A549 (cell line): ENCODE data around the gene SNCAIP. TPM values are rescaled to one million over a fixed set of nuclear protein-coding genes. Genes with fewer than 3 reads are reported as not detected.

Source experiments
- ATAC-seq, 2 experiments: fragments of 200-7000 bp in 1 of 2; fragments of >200 bp in 1 of 2; cut with Nextera tagmentation in 1 of 2; cut with Tn5 transposase in 1 of 2; 3 replicates each; pipeline versions ENCODE4 v1.8.0 to v1.9.1; 2018 to 2020; ENCODE audit warnings: mild to moderate bottlenecking in 1 of 2, moderate library complexity in 1 of 2
- CTCF ChIA-PET: fragments of 300-600 bp; sonication (Branson Sonifier 250); formaldehyde crosslinking; extraction: SDS; loops from one replicate; lab custom pipeline; 2021; ENCODE audit warnings: antibody characterized with exemption, inconsistent platforms; lab: Yijun Ruan, JAX
- POLR2A ChIA-PET: fragments of 350-600 bp; formaldehyde crosslinking; extraction: SDS; loops from one replicate; lab custom pipeline; 2021; ENCODE audit warnings: antibody characterized with exemption, inconsistent platforms; lab: Yijun Ruan, JAX
- DNase-seq, 2 experiments: peaks; one replicate each; pipeline versions ENCODE4 v3.0.0 to v3.0.0-alpha.2; 2011 to 2016; ENCODE audit warnings: low read depth in 1 of 2, low spot score in 1 of 2
- FAIRE-seq: peaks from 2 replicates; lab custom pipeline; 2011; peaks lifted over from hg19 to GRCh38; lab: Jason Lieb, UNC
- H3K27ac ChIP-seq, 2 experiments: fragments of >200 bp; sonication (Bioruptor Twin); formaldehyde crosslinking; 3 replicates each; pipeline ENCODE4 v1.5.1; 2016 to 2017
- H3K4me1 ChIP-seq: fragments of >200 bp; sonication (Bioruptor Twin); formaldehyde crosslinking; 3 replicates; pipeline ENCODE4 v1.6.1; 2016
- H3K4me2 ChIP-seq: fragments of >200 bp; sonication (Bioruptor Twin); formaldehyde crosslinking; 3 replicates; pipeline ENCODE4 v1.6.1; 2016
- H3K4me3 ChIP-seq: fragments of >200 bp; sonication (Bioruptor Twin); formaldehyde crosslinking; 3 replicates; pipeline ENCODE4 v1.5.1; 2016
- H3K9me3 ChIP-seq: fragments of >200 bp; sonication (Bioruptor Twin); formaldehyde crosslinking; 3 replicates; pipeline ENCODE4 v1.6.1; 2016
- CBX2 ChIP-seq: fragments of 200-600 bp; sonication (generic); IDR thresholded peaks from 2 replicates; pipeline ENCODE4 v1.6.1; 2016; ENCODE audit warnings: low read depth, mild to moderate bottlenecking, borderline replicate concordance
- CBX8 ChIP-seq: fragments of 200-600 bp; sonication (generic); IDR thresholded peaks from 2 replicates; pipeline ENCODE4 v1.6.1; 2016
- CHD2 ChIP-seq: fragments of 150-350 bp; IDR thresholded peaks from 2 replicates; pipeline ENCODE4 v1.6.1; 2014; ENCODE audit warnings: low read length; ENCODE audit not compliant: partially characterized antibody
- EHF ChIP-seq: fragments of 250-450 bp; sonication (Bioruptor Pico); IDR thresholded peaks from 2 replicates; pipeline ENCODE4 v1.5.0; 2020; ENCODE audit warnings: mild to moderate bottlenecking
- EHMT2 ChIP-seq: fragments of 200-600 bp; sonication (generic); IDR thresholded peaks from 2 replicates; pipeline ENCODE4 v1.6.1; 2016; ENCODE audit warnings: antibody characterized with exemption, low read depth, mild to moderate bottlenecking, moderate library complexity
- FOSB ChIP-seq: fragments of 250-450 bp; sonication (Bioruptor Pico); IDR thresholded peaks from 2 replicates; pipeline ENCODE4 v1.5.0; 2020; ENCODE audit warnings: mild to moderate bottlenecking, moderate library complexity
- GATA3 ChIP-seq: IDR thresholded peaks from 2 replicates; pipeline ENCODE4 v1.6.1; 2012; ENCODE audit warnings: borderline replicate concordance
- HES2 ChIP-seq: fragments of >200 bp; sonication (Bioruptor Twin); formaldehyde crosslinking; IDR thresholded peaks from 2 replicates; pipeline ENCODE4 v1.6.1; 2016
- KDM1A ChIP-seq: fragments of 200-600 bp; sonication (generic); IDR thresholded peaks from 2 replicates; pipeline ENCODE4 v1.6.1; 2016; ENCODE audit warnings: low read depth, mild to moderate bottlenecking
- NFE2L2 ChIP-seq: fragments of 150-350 bp; conservative IDR thresholded peaks from 2 replicates; pipeline ENCODE4 v1.6.1; 2014; ENCODE audit warnings: low read length
- NR3C1 ChIP-seq: fragments of >200 bp; sonication (Bioruptor Twin); formaldehyde crosslinking; IDR thresholded peaks from 3 replicates; pipeline ENCODE4 v1.6.1; 2017
- PHF8 ChIP-seq: fragments of 200-600 bp; sonication (generic); IDR thresholded peaks from 2 replicates; pipeline ENCODE4 v1.6.1; 2016; ENCODE audit warnings: low read depth, mild to moderate bottlenecking, antibody characterized with exemption, moderate library complexity, borderline replicate concordance
- POLR2A ChIP-seq: IDR thresholded peaks from 2 replicates; pipeline ENCODE4 v1.6.1; 2012; ENCODE audit warnings: mild to moderate bottlenecking, low read length
- POLR2AphosphoS2 ChIP-seq: conservative IDR thresholded peaks from 2 replicates; pipeline ENCODE4 v1.6.1; 2012; ENCODE audit warnings: low read length, improper control_type of control experiment, inconsistent platforms
- RAD21 ChIP-seq, 2 experiments: fragments of >200 bp in 1 of 2; sonication (Bioruptor Twin) in 1 of 2; formaldehyde crosslinking in 1 of 2; IDR thresholded peaks in 1 of 2; conservative IDR thresholded peaks in 1 of 2; 2 replicates in 1 of 2; 3 replicates in 1 of 2; pipeline ENCODE4 v1.6.1; 2012 to 2018; ENCODE audit warnings: inconsistent platforms in 1 of 2
- RCOR1 ChIP-seq: fragments of 150-350 bp; IDR thresholded peaks from 2 replicates; pipeline ENCODE4 v1.6.1; 2014; ENCODE audit warnings: antibody characterized with exemption, low read length, low read depth
- TFCP2L1 ChIP-seq: fragments of 250-450 bp; sonication (Bioruptor Pico); IDR thresholded peaks from 2 replicates; pipeline ENCODE4 v1.5.0; 2021; ENCODE audit warnings: mild to moderate bottlenecking
- ZC3H11A ChIP-seq: fragments of 450-650 bp; IDR thresholded peaks from 2 replicates; pipeline ENCODE4 v1.6.1; 2014; ENCODE audit warnings: antibody characterized with exemption, mild to moderate bottlenecking
- ZFP36 ChIP-seq: fragments of 450-650 bp; IDR thresholded peaks from 2 replicates; pipeline ENCODE4 v1.6.1; 2014; ENCODE audit warnings: borderline replicate concordance; ENCODE audit not compliant: partially characterized antibody
- ZNF302 ChIP-seq: fragments of 250-450 bp; sonication (Bioruptor Pico); IDR thresholded peaks from 2 replicates; pipeline ENCODE4 v1.9.0; 2021; ENCODE audit warnings: inconsistent platforms, mild to moderate bottlenecking, moderate library complexity
- WGBS: methylation state at CpG from one replicate; pipeline ENCODE4 v1.1.6; 2017; ENCODE audit errors: missing lambda C conversion rate; 5-methylcytosine and 5-hydroxymethylcytosine counted together
- polyA plus RNA-seq, 4 experiments: library from polyadenylated mRNA; depleted of rRNA in 3 of 4; stranded (reverse); fragments of >200 nt; fragmentation: RNase III in 1 of 4; extraction: RNeasy Plus Mini Kit Qiagen cat#74134 plus additional on column Dnase treatment in 1 of 4; gene quantifications; 2 replicates in 3 of 4; 3 replicates in 1 of 4; pipeline ENCODE4 v1.2.3, GENCODE V29; 2011 to 2017
- TF ChIP-seq, protein P1 (sequence below): IDR thresholded peaks from 2 replicates; pipeline ENCODE4 v1.6.1; 2012; ENCODE audit warnings: low read depth, borderline replicate concordance
- TF ChIP-seq, protein P2 (sequence below): fragments of >200 bp; sonication (Bioruptor Twin); formaldehyde crosslinking; IDR thresholded peaks from 3 replicates; pipeline ENCODE4 v1.6.1; 2016
- TF ChIP-seq, protein P3 (sequence below): fragments of 150-350 bp; IDR thresholded peaks from 2 replicates; pipeline ENCODE4 v1.6.1; 2014; ENCODE audit warnings: low read depth, mild to moderate bottlenecking, low read length

The SNCAIP gene
- polyA plus RNA-seq, 2 of the 4 experiments (the other 2 are of a cell fraction), result 0.03 to 0.04 TPM

DNA sequence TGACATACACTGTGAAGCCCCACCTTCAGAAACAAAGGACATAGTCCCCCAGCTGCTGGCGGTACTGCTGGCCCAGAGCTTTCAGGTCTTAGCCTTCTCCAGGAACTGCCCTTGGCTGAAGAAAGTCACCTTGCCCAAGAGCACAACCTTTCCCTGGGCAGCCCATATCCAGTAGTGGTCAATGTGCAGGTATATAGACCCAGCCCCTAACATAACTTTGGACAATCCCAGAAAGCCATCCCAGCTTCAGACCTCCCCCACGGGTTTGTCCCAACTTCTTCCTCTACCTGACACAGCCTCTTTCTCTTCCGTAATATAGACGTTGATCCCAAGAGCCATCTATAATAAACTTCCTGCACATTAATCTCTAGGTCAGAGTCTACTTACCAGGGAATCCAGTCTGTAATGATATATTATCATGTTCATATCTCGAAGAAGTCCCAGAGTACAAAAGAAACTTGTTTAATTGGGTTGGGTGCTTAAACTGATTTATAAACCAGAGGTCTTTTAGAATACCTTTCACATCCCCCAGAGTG is 157.4 kb downstream of the SNCAIP start:
- CTCF ChIA-PET, result interaction anchor here (1.2 kb wide), 1 partner anchor 54 kb away, joined by 3 read pairs; no protein-coding TSS in a partner anchor

GRCh38 chr5:122470365-122470764 is 158.3 kb downstream of the SNCAIP start:
- no peaks in the 10 kb centered on the region for H3K4me1 ChIP-seq
- DNase-seq (no peak), ATAC-seq (no peak), FAIRE-seq (no peak)
- H3K4me3 ChIP-seq, result no peak overlapping the region
- H3K27ac ChIP-seq, result no peak overlapping the region
- ChIA-PET CTCF (no interaction called here), POLR2A (no interaction called here)
- no peak for TF ChIP-seq RCOR1
- no peak for TF ChIP-seq ZFP36
- TF ChIP-seq, protein P1, sequence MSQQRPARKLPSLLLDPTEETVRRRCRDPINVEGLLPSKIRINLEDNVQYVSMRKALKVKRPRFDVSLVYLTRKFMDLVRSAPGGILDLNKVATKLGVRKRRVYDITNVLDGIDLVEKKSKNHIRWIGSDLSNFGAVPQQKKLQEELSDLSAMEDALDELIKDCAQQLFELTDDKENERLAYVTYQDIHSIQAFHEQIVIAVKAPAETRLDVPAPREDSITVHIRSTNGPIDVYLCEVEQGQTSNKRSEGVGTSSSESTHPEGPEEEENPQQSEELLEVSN, result no peak
- no peak for TF ChIP-seq HES2
- no peak for TF ChIP-seq GATA3
- WGBS, result 8% methylated on average over 2 of the region's 2 CpGs
- no peaks in the 10 kb centered on the region for H3K9me3 ChIP-seq
- H3K4me2 ChIP-seq, result no peak overlapping the region

More for the DNA sequence above, 157.4 kb downstream of the SNCAIP start:
- Histone ChIP-seq H3K4me1 (no peaks in the 10 kb centered on the region), H3K9me3 (no peaks in the 10 kb centered on the region), H3K4me2 (no peak overlapping the region), H3K4me3 (no peak overlapping the region), H3K27ac (no peak overlapping the region)
- TF ChIP-seq NR3C1 (no peak), EHF (no peak), CHD2 (no peak), CBX2 (no peak), POLR2AphosphoS2 (no peak), ZNF302 (CRISPR knock-in tag) (no peak), CBX8 (no peak), FOSB (CRISPR knock-in tag) (no peak), POLR2A (no peak), EHMT2 (no peak), KDM1A (no peak), PHF8 (no peak), ZC3H11A (no peak), NFE2L2 (no peak)
- TF ChIP-seq, protein P2, sequence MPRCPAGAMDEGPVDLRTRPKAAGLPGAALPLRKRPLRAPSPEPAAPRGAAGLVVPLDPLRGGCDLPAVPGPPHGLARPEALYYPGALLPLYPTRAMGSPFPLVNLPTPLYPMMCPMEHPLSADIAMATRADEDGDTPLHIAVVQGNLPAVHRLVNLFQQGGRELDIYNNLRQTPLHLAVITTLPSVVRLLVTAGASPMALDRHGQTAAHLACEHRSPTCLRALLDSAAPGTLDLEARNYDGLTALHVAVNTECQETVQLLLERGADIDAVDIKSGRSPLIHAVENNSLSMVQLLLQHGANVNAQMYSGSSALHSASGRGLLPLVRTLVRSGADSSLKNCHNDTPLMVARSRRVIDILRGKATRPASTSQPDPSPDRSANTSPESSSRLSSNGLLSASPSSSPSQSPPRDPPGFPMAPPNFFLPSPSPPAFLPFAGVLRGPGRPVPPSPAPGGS, result no peak
- POLR2A ChIA-PET, result no interaction called here
- DNase-seq (no peak), FAIRE-seq (no peak), ATAC-seq (no peak)
- WGBS, result 59% methylated on average over 5 of the region's 5 CpGs

DNA sequence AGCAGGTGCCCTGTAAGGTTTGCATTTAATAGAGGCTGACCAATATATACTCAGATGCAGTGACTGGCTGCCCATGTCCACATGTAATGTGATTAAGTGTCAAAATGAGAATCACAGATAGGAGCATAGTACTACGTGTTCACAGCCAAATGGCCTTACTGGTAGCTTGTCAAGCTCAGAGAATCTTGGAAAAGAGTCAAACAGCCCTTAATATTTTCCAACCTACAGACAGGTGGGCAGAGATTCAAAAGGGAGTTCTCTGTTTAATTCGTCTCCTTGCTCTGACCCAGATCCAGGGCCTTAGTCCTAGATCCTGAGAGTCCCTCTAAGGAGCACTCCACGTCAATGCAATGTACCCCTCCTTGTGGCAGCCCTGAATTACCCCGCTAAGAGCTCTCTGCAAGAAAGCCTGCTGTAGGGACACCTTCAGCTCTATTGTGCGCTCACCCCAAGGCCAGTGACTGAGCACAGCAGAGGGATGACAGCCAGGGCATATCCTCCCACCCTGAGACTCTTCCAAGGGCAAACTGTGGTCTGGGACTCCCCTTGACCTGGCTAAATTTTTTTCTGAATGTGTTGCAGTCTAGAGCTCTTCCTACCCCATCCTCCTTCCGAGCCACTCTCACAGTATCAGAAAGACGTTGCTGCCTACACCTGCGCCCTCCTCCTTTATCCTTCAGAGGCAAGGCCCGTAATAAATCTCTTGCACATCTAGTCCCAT is 159.2 kb downstream of the SNCAIP start:
- Histone ChIP-seq H3K9me3 (no peaks in the 10 kb centered on the region), H3K4me1 (no peaks in the 10 kb centered on the region), H3K4me2 (no peak overlapping the region), H3K27ac (no peak overlapping the region), H3K4me3 (no peak overlapping the region)
- ATAC-seq (peak; percentile 31 to 54; a peak in 2 of 6 replicates), FAIRE-seq (no peak), DNase-seq (no peak)
- TF ChIP-seq NFE2L2 (no peak), GATA3 (no peak), RCOR1 (no peak), CHD2 (no peak), EHMT2 (no peak), TFCP2L1 (CRISPR knock-in tag) (no peak), POLR2A (no peak), RAD21 (conservative IDR thresholded peaks at IDR 0.05 in 1 of 2, IDR thresholded peaks at IDR 0.05 in 1 of 2) (no peak)
- TF ChIP-seq, protein P3, sequence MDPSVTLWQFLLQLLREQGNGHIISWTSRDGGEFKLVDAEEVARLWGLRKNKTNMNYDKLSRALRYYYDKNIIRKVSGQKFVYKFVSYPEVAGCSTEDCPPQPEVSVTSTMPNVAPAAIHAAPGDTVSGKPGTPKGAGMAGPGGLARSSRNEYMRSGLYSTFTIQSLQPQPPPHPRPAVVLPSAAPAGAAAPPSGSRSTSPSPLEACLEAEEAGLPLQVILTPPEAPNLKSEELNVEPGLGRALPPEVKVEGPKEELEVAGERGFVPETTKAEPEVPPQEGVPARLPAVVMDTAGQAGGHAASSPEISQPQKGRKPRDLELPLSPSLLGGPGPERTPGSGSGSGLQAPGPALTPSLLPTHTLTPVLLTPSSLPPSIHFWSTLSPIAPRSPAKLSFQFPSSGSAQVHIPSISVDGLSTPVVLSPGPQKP, result no peak
- TF ChIP-seq, protein P2, result no peak
- POLR2A ChIA-PET, result no interaction called here
- 64% methylated on average over 7 of the region's 9 CpGs for WGBS
- CTCF ChIA-PET, result interaction anchor here (0.9 kb wide), 1 partner anchor 12 kb away, joined by 3 read pairs; no protein-coding TSS in a partner anchor
